BE2C (cell line): Measurements from ENCODE around the gene ATP6V0E2.

Experiments used
- DNase-seq: peaks from one replicate; pipeline ENCODE4 v3.0.0-alpha.2; 2020
- H3K27me3 ChIP-seq: fragments of 250-450 bp; sonication (Bioruptor Pico); 2 replicates; pipeline ENCODE4 v1.5.1; 2020; ENCODE audit warnings: mild to moderate bottlenecking
- H3K36me3 ChIP-seq: fragments of 250-450 bp; sonication (Bioruptor Pico); 2 replicates; pipeline ENCODE4 v1.5.1; 2020; ENCODE audit warnings: mild to moderate bottlenecking
- H3K4me1 ChIP-seq: fragments of 250-450 bp; sonication (Bioruptor Pico); 2 replicates; pipeline ENCODE4 v1.5.1; 2020
- H3K4me3 ChIP-seq: 2 replicates; pipeline ENCODE4 v1.5.1; 2011; ENCODE audit warnings: low read depth, low read length
- H3K9me3 ChIP-seq: fragments of 250-450 bp; sonication (Bioruptor Pico); 2 replicates; pipeline ENCODE4 v1.5.1; 2020
- TF ChIP-seq, protein P1 (sequence below): IDR thresholded peaks from 2 replicates; pipeline ENCODE4 v1.5.1; 2012; ENCODE audit warnings: mild to moderate bottlenecking, low read depth, low read length

The ATP6V0E2 gene

DNA sequence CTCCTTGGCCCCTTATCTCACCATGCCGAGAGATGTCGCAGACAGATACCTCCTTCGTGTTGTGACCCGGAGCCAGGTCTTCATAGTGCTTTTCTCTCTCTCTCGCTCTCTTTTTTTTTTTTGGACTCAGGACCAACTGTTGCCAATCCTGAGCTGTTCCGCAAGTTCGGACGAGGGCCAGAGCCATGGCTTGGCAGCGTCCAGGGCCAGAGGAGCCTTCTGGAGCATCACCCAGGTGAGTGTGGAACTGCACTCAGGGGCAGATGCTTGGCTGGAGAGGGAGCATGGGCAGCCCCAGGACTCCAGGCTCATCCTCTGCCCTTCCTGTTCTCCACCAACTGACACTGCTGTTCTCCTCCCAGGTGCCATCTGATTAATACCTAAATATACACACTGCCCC lies 27.7 kb upstream of the ATP6V0E2 start:
- no peaks in the 10 kb centered on the region for H3K27me3 ChIP-seq
- no peak overlapping the region for H3K4me3 ChIP-seq
- DNase-seq, result no peak
- H3K36me3 ChIP-seq, result no peaks in the 10 kb centered on the region
- H3K4me1 ChIP-seq, result no peaks in the 10 kb centered on the region
- TF ChIP-seq, protein P1, sequence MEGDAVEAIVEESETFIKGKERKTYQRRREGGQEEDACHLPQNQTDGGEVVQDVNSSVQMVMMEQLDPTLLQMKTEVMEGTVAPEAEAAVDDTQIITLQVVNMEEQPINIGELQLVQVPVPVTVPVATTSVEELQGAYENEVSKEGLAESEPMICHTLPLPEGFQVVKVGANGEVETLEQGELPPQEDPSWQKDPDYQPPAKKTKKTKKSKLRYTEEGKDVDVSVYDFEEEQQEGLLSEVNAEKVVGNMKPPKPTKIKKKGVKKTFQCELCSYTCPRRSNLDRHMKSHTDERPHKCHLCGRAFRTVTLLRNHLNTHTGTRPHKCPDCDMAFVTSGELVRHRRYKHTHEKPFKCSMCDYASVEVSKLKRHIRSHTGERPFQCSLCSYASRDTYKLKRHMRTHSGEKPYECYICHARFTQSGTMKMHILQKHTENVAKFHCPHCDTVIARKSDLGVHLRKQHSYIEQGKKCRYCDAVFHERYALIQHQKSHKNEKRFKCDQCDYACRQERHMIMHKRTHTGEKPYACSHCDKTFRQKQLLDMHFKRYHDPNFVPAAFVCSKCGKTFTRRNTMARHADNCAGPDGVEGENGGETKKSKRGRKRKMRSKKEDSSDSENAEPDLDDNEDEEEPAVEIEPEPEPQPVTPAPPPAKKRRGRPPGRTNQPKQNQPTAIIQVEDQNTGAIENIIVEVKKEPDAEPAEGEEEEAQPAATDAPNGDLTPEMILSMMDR, result no peak
- no peaks in the 10 kb centered on the region for H3K9me3 ChIP-seq

DNA sequence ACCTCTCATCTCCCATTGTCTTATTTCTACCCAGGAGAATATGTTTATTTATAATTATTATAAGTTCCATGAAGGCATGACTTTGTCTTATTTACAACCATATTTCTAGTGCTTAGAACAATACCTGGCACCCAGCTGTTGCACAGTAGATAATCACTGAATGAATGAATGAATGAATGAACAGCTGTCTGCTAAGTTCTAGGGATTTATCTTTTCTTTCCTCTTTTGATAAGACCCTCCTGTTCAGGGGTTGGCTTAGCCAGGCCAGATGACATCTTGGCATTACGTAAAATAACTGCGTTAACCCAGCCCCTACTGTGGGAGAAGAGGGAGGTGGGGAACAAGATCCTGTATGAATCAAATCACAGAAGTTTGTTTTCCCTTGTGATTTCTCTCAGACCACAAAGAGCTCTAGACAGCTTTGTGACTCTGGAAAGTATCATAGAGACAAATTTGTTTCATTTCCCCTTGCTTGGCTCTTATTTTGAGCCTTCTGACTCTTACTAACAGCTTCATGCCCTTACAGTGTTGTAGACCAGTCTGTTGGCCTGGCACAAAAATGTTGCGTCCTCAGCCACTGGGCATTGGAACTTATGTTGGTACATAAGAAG lies 27.2 kb upstream of the ATP6V0E2 start:
- no peaks in the 10 kb centered on the region for H3K4me1 ChIP-seq
- TF ChIP-seq, protein P1, result no peak

DNA sequence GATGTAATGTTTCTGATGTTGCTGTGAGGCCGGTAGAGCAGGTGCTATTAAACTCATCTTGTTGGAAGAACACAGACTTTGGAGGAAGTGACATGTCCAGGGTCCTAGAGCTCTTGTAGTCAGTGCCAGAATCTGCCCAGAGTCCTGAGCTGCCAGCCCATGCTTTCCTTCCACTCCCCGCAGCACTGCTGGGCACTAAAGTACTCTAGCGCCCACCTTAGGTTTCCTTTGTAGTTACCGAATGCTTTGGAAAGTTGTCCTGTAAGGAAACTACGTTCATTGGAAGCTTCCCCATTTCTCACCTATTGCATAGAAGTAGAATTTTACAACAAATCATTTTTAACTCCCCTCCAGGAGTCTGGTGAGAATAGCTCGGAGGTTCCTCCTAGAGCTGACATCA lies 24.6 kb upstream of the ATP6V0E2 start:
- no peak overlapping the region for H3K4me3 ChIP-seq
- no peaks in the 10 kb centered on the region for H3K27me3 ChIP-seq
- H3K9me3 ChIP-seq, result no peaks in the 10 kb centered on the region
- TF ChIP-seq, protein P1, result peak; percentile 47
- DNase-seq, result no peak
- H3K36me3 ChIP-seq, result no peaks in the 10 kb centered on the region
- H3K4me1 ChIP-seq, result no peaks in the 10 kb centered on the region

More for the DNA sequence above, 27.2 kb upstream of the ATP6V0E2 start:
- no peaks in the 10 kb centered on the region for H3K36me3 ChIP-seq
- H3K4me3 ChIP-seq, result no peak overlapping the region
- no peaks in the 10 kb centered on the region for H3K9me3 ChIP-seq
- no peak for DNase-seq
- H3K27me3 ChIP-seq, result no peaks in the 10 kb centered on the region

DNA sequence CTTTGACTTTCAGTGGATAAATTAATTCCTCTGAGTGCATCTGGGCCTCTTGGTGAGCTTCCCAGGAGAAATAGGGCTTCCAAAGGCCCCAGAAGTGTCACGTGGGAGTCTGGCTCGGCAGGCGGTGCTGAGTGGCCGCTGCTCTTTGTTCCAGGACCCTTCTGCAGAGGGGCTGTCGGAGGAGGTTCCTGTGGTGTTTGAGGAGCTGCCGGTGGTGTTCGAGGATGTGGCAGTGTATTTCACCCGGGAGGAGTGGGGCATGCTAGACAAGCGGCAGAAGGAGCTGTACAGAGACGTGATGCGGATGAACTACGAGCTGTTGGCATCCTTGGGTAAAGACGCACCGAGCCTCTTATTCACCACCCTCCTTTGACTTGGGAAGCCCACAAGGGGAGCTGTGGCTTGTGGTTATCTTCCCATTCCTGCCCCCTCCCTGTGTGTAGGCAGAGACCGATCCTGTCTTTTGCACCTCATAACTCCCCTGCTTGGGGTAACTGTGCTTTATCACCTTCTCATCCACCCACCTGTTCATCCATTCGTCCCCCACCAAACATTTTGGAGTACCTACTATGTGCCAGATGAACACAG lies 23.7 kb upstream of the ATP6V0E2 start:
- TF ChIP-seq, protein P1, result no peak
- Histone ChIP-seq H3K27me3 (no peaks in the 10 kb centered on the region), H3K4me3 (no peak overlapping the region), H3K36me3 (no peaks in the 10 kb centered on the region), H3K4me1 (peaks cover 3% of the 10 kb centered on the region; the same call in 1 of the 2 replicates), H3K9me3 (no peaks in the 10 kb centered on the region)
- DNase-seq, result no peak

- no peak for DNase-seq
- Histone ChIP-seq H3K36me3 (no peaks in the 10 kb centered on the region), H3K27me3 (no peaks in the 10 kb centered on the region), H3K4me1 (peaks cover 9% of the 10 kb centered on the region; the same call in 1 of the 2 replicates), H3K4me3 (no peak overlapping the region), H3K9me3 (no peaks in the 10 kb centered on the region)
- TF ChIP-seq, protein P1, result no peak
These were observed 23.1 kb upstream of the ATP6V0E2 start for GRCh38 chr7:149850716-149851115.

- TF ChIP-seq, protein P1, result no peak
- Histone ChIP-seq H3K9me3 (no peaks in the 10 kb centered on the region), H3K4me1 (peaks cover 9% of the 10 kb centered on the region; the same call in 1 of the 2 replicates), H3K4me3 (no peak overlapping the region), H3K36me3 (no peaks in the 10 kb centered on the region), H3K27me3 (no peaks in the 10 kb centered on the region)
- DNase-seq, result no peak
These were observed 22.3 kb upstream of the ATP6V0E2 start for GRCh38 chr7:149851449-149851848.
